GM12875 (cell line): Measurements from ENCODE around the gene CCDC187.

ENCODE experiments used
- H3K4me3 ChIP-seq: one replicate; pipeline ENCODE4 v1.5.1; 2011; ENCODE audit warnings: low read depth, low read length, control low read depth
- TF ChIP-seq, protein P1 (sequence below): IDR thresholded peaks from 2 replicates; pipeline ENCODE4 v1.5.1; 2011; ENCODE audit warnings: low read depth, mild to moderate bottlenecking, control low read depth, inconsistent platforms, low read length, moderate library complexity, borderline replicate concordance; ENCODE audit not compliant: insufficient read depth

CCDC187 gene

DNA sequence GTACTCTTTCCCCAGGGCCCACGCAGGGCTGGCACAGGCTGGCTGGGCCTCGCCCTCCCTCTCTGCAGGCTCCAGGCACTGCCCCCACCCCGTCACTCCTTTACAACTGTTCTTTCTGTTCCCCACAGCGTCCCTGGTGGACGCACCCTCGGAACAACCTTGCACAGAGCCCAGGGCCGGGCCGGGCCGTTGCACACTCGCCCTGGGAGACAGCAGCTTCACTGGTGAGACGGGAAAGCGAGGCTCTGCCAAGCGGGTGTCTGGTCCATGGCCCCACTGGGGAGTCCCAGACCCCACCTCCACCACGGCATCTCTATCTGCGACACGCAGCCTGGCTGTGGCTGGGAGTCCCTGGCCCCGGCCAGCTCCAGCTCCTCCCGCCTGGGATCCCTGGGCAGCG, 39.9 kb downstream of the CCDC187 start:
- H3K4me3 ChIP-seq: no peak overlapping the region
- TF ChIP-seq, protein P1, sequence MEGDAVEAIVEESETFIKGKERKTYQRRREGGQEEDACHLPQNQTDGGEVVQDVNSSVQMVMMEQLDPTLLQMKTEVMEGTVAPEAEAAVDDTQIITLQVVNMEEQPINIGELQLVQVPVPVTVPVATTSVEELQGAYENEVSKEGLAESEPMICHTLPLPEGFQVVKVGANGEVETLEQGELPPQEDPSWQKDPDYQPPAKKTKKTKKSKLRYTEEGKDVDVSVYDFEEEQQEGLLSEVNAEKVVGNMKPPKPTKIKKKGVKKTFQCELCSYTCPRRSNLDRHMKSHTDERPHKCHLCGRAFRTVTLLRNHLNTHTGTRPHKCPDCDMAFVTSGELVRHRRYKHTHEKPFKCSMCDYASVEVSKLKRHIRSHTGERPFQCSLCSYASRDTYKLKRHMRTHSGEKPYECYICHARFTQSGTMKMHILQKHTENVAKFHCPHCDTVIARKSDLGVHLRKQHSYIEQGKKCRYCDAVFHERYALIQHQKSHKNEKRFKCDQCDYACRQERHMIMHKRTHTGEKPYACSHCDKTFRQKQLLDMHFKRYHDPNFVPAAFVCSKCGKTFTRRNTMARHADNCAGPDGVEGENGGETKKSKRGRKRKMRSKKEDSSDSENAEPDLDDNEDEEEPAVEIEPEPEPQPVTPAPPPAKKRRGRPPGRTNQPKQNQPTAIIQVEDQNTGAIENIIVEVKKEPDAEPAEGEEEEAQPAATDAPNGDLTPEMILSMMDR: no peak

DNA sequence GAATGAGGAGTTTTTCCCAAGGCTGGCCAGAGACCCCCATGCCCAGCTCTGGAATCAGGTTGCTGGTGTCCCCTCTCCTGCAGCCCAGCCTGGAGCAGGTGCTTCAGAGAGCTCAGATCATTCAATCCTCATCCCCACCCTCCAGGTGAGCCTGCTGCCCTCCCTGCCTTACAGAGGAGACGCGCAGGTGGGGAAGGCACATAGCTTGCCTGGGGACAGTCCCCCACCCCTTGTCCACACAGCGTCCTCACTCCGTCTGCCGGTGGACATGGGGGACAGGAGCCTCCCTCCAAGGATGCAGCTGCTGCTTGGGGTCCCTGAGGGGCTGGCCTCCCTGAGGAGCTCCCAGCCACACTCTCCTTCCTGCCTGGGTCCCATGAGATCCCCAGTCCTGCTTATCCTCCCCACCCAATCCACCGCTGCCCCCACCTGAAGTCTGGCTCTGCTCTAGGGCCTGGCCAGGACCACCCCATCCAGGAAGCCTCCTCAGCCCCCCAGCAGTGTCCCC, 41.2 kb downstream of the CCDC187 start:
- H3K4me3 ChIP-seq: no peak overlapping the region
- TF ChIP-seq, protein P1: no peak

DNA sequence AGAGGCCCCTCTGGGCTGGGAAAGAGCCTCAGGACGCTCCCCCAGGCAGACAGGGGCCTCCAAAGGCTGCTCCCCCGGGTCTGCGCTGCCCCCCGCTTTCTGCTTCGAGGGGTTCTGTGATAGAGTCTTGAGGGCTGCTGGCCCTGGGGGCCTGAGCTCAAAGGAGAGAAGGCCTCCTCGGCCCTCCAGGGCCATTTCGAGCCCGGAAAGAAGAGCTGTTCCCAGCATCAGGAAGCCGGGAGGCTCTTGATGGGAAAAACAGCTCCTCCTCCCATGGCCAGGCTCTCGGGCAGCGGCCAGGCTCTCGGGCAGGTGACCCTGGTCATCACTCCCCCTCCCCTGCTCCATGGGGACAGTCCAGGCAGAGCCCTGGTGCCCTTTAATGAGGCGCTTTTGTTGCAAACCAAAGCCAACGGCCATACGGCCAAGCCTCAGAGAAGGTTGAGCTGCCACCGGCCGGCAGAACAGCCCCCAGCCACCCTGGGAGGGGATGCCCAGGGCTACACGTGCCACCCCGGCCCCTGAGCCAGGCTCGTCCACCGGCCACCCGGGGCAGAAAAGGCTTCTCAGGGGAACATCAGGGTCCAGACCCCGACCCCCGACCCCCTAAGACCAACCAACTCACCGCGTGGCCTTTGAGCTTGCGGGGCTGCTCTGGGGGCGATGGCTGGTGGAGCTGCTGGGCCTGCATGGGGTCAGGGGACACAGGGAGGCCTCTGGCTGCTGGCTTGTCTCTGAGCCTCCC, 42.0 kb downstream of the CCDC187 start:
- TF ChIP-seq, protein P1: no peak
- H3K4me3 ChIP-seq: no peak overlapping the region

DNA sequence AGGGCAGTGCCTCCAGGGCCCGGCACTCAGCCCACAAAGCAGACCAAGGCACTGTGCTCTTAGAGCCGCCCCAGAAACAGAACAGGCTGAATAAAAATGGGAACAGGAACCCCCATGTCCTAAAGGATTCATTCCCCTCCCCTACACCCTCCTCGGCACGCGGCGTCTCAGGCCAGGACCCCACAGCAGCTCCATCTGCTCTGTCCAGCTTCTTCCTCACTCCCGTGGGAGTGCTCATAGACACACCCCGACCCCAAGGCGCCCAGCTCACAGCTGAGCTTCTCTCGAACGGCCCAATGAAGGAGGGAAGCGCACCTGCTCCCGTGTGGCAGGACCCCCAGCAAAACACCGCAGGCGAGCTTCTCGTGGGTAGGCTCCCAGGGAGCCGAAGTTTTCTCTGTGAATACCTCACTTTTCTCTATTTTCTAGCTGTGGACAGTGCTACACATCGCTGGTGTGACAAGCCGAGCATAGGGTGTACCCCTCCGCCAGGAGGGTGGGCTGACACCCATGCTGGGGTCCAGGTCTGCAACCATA, 42.9 kb downstream of the CCDC187 start:
- H3K4me3 ChIP-seq: no peak overlapping the region
- TF ChIP-seq, protein P1: no peak

DNA sequence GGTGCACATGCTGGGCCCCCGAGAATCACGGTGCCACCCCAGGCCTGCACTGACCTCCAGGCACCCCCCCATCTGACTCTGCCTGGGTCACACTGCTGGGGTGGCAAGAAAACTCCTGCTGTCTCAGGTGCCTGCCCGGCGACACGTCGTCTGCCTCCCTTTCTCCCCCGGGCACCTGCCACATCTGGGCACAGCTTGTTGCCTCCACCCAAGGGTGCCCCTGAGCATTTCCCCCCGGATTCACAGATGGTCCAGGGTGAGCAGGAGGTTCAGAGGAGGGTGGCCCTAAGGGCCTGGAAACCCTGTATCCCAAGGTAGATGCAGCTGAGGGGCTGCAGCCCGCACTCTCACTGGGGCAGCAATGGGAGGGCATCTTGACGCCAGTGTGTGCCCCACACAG, 43.4 kb downstream of the CCDC187 start:
- TF ChIP-seq, protein P1: no peak
- H3K4me3 ChIP-seq: no peak overlapping the region

DNA sequence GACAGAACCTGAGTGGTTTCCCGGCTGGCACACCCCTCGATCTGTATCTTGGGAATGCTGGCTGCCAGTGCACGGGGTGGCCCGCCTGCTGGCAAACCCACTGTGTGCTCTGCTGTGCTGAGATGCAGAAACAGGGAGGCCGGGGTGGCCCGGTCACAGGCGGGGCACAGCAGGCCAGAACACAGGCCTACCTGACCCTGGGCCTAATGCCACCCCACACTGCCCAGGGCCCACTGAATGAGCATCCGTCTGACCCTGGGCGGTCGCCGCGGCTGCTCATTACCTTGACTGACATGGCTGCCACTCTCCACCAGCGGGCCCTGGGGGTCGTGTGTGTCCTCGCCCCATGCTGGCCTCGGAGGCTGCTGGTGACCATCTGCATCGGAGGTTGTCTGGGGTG, 44.1 kb downstream of the CCDC187 start:
- H3K4me3 ChIP-seq: no peak overlapping the region
- TF ChIP-seq, protein P1: no peak

DNA sequence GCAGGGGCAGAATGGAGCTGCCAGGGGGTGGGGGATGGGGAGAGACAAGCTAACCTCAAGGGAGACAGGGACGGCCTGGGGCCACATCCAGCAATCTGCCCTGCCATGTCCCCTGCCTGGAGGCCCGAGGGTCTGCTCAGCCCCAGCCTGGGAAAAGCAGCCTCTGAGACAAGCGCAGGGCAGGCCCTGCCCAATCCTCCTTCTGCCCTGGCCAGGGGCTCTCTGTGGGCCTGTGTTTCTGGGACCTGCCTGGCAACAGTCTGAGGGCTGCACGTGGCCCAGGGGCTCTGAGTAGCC, 44.4 kb downstream of the CCDC187 start:
- no peak overlapping the region for H3K4me3 ChIP-seq
- TF ChIP-seq, protein P1: no peak
